HuH-7.5 (cell line): ENCODE results near the gene TERT.

Source experiments
- DNase-seq: peaks from one replicate; pipeline ENCODE4 v3.0.0; 2011; ENCODE audit warnings: low spot score

The TERT gene

GRCh38 chr5:1206521-1207412 lies 88.1 kb downstream of the TERT start:
- DNase-seq: no peak

GRCh38 chr5:1205255-1206180 lies 89.3 kb downstream of the TERT start:
- DNase-seq: no peak

- peak; percentile 85 for DNase-seq
Observed at GRCh38 chr5:1204693-1205242, 90.1 kb downstream of the TERT start.

- no peak for DNase-seq
Observed at GRCh38 chr5:1203968-1204692, 90.7 kb downstream of the TERT start.

GRCh38 chr5:1203311-1203967 lies 91.4 kb downstream of the TERT start:
- no peak for DNase-seq
